Spleen (tissue), 7 donors: Measurements from ENCODE around the gene GSN.
A peak's percentile ranks its signal among the peaks of the same experiment; 100 is the strongest.

ENCODE experiments used
- POLR2A ChIP-seq, 3 donors: fragments of 450-650 bp; IDR thresholded peaks; one replicate each; pipeline ENCODE4 v1.5.1; 2017; ENCODE audit warnings: antibody characterized with exemption in 3 of 3, mild to moderate bottlenecking in 1 of 3
- POLR2AphosphoS5 ChIP-seq, 3 donors: sonication (generic); formaldehyde crosslinking; IDR thresholded peaks; one replicate each; pipeline ENCODE4 v1.5.1; 2017; ENCODE audit warnings: antibody characterized with exemption in 3 of 3
- TF ChIP-seq, protein P1 (sequence below), 11 experiments: fragments of 200-600 bp in 7 of 11; fragments of 450-650 bp in 4 of 11; sonication (generic) in 4 of 11; IDR thresholded peaks in 8 of 11; conservative IDR thresholded peaks in 3 of 11; 1 replicate in 7 of 11; 2 replicates in 4 of 11; pipeline versions ENCODE4 v1.4.0 to v1.8.0; 2016 to 2021; ENCODE audit warnings: antibody characterized with exemption in 11 of 11, inconsistent platforms in 4 of 11, mild to moderate bottlenecking in 1 of 11
- donor health status: DM: no; HTN: no; CAD: no; lungs with moderate emphysema.
- donor health status: DM: no; HTN: no; CAD: no.
- donor health status: DM: no; HTN: no; CAD: no.

DNA sequence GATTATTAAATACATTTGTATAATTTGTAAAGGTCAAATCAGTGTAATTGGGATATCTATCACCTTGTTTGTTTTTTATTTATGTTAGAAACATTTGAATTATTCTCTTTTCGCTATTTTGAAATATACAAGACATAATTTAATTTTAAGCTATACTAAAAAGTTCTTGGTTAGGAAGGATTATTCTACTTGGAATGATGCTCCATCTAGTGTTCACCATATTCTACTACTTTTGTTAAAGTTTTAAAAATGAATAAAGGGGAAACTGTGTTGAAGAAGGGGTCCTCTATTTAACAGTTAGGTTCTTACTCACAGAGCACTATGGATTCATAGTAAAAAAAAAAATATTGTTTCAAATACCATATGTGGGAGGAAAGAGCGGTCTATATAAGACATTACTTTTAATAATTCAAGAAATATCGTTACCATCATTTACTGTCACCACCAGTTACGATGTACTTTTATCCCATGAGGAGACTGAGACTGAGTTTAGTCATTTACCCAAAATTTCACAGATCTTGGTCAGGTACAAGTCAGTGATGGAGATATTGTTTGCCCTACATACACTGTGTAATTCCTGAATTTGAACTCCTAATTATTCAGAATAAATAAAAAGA lies 108.4 kb downstream of the GSN start:
- TF ChIP-seq POLR2AphosphoS5 (IDR thresholded peaks at IDR 0.05) (no peak), POLR2A (IDR thresholded peaks at IDR 0.05) (no peak)
- TF ChIP-seq, protein P1, sequence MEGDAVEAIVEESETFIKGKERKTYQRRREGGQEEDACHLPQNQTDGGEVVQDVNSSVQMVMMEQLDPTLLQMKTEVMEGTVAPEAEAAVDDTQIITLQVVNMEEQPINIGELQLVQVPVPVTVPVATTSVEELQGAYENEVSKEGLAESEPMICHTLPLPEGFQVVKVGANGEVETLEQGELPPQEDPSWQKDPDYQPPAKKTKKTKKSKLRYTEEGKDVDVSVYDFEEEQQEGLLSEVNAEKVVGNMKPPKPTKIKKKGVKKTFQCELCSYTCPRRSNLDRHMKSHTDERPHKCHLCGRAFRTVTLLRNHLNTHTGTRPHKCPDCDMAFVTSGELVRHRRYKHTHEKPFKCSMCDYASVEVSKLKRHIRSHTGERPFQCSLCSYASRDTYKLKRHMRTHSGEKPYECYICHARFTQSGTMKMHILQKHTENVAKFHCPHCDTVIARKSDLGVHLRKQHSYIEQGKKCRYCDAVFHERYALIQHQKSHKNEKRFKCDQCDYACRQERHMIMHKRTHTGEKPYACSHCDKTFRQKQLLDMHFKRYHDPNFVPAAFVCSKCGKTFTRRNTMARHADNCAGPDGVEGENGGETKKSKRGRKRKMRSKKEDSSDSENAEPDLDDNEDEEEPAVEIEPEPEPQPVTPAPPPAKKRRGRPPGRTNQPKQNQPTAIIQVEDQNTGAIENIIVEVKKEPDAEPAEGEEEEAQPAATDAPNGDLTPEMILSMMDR (IDR thresholded peaks at IDR 0.05 in 8 of 11, conservative IDR thresholded peaks at IDR 0.05 in 3 of 11) = peak in 9 of 11 experiments; percentile 20 to 52 (median 37)
